ENCODE data around the gene GGCX. TPM values are rescaled to one million over a fixed set of nuclear protein-coding genes. Genes with fewer than 3 reads are reported as not detected.

GGCX gene
- total RNA-seq, 2 donors from 2014 or later = 74.5 to 89.5 TPM

GRCh38 chr2:85583667-85584353 is 22.5 kb upstream of the GGCX start:
- peaks cover 10% of the 10 kb centered on the region for H3K4me1 ChIP-seq (ENCODE audit: control insufficient read depth, insufficient read depth, low read length)
- H3K4me3 Mint-ChIP-seq = peak overlapping the region; percentile 36
- no peak overlapping the region for H3K27ac Mint-ChIP-seq
- no peak for DNase-seq
- no peak overlapping the region for H3K4me3 ChIP-seq (ENCODE audit: low read length)
- no peak overlapping the region for H3K9ac ChIP-seq (ENCODE audit: extremely low read depth, low read length, poor library complexity, severe bottlenecking)
- H3K27ac ChIP-seq (ENCODE audit: low read depth, low read length) = no peak overlapping the region
- no peaks in the 10 kb centered on the region for H3K9me3 Mint-ChIP-seq
- no peak for TF ChIP-seq CTCF (conservative IDR thresholded peaks at IDR 0.05)
- H3K27me3 Mint-ChIP-seq (ENCODE audit: insufficient read depth) = peaks cover 2% of the 10 kb centered on the region
- no peaks in the 10 kb centered on the region for H3K9me3 ChIP-seq (ENCODE audit: control insufficient read depth, low read length)
- peaks cover 42% of the 10 kb centered on the region for H3K36me3 ChIP-seq (ENCODE audit: control insufficient read depth, insufficient read depth, low read length)
- H3K4me1 Mint-ChIP-seq = peaks cover 30% of the 10 kb centered on the region
- H3K36me3 Mint-ChIP-seq (ENCODE audit: low read depth) = peaks cover 23% of the 10 kb centered on the region
- H3K27me3 ChIP-seq (ENCODE audit: control insufficient read depth, insufficient read depth, low read length, poor library complexity, severe bottlenecking) = no peaks in the 10 kb centered on the region
- WGBS, 2 experiments (ENCODE audit: insufficient coverage in 1 of 2, insufficient read length in 1 of 2) = 78 to 84% methylated on average over 14 to 16 of the region's 16 CpGs

GRCh38 chr2:85582492-85582891 is 21.2 kb upstream of the GGCX start:
- Mint-ChIP-seq H3K36me3 (ENCODE audit: low read depth) (peaks cover 23% of the 10 kb centered on the region), H3K4me3 (no peak overlapping the region), H3K4me1 (peaks cover 40% of the 10 kb centered on the region), H3K27ac (no peak overlapping the region), H3K9me3 (no peaks in the 10 kb centered on the region), H3K27me3 (ENCODE audit: insufficient read depth) (peaks cover 2% of the 10 kb centered on the region)
- no peak for DNase-seq
- H3K27ac ChIP-seq (ENCODE audit: low read depth, low read length) = no peak overlapping the region
- H3K9ac ChIP-seq (ENCODE audit: extremely low read depth, low read length, poor library complexity, severe bottlenecking) = no peak overlapping the region
- H3K4me3 ChIP-seq (ENCODE audit: low read length) = no peak overlapping the region
- no peaks in the 10 kb centered on the region for H3K9me3 ChIP-seq (ENCODE audit: control insufficient read depth, low read length)
- H3K27me3 ChIP-seq (ENCODE audit: control insufficient read depth, insufficient read depth, low read length, poor library complexity, severe bottlenecking) = no peaks in the 10 kb centered on the region
- peaks cover 42% of the 10 kb centered on the region for H3K36me3 ChIP-seq (ENCODE audit: control insufficient read depth, insufficient read depth, low read length)
- 100% methylated on average over 1 of the region's 1 CpG; no CpG with 5 or more reads in 1 of the 2 experiments for WGBS, 2 experiments (ENCODE audit: insufficient coverage in 1 of 2, insufficient read length in 1 of 2)
- TF ChIP-seq CTCF (conservative IDR thresholded peaks at IDR 0.05) = no peak
- H3K4me1 ChIP-seq (ENCODE audit: control insufficient read depth, insufficient read depth, low read length) = peaks cover 10% of the 10 kb centered on the region

- TF ChIP-seq CTCF (conservative IDR thresholded peaks at IDR 0.05) = no peak
- Mint-ChIP-seq H3K27ac (peak overlapping the region; percentile 91), H3K4me3 (peak overlapping the region; percentile 85)
Observed at GRCh38 chr2:85580206-85580605, 18.9 kb upstream of the GGCX start.

More at GRCh38 chr2:85580206-85580605, 18.9 kb upstream of the GGCX start:
- H3K9me3 ChIP-seq (ENCODE audit: control insufficient read depth, low read length) = no peaks in the 10 kb centered on the region
- peaks cover 2% of the 10 kb centered on the region for H3K27me3 Mint-ChIP-seq (ENCODE audit: insufficient read depth)
- no peaks in the 10 kb centered on the region for H3K27me3 ChIP-seq (ENCODE audit: control insufficient read depth, insufficient read depth, low read length, poor library complexity, severe bottlenecking)
- WGBS, 2 experiments (ENCODE audit: insufficient coverage in 1 of 2, insufficient read length in 1 of 2) = 83 to 87% methylated on average over 1 to 3 of the region's 3 CpGs
- H3K36me3 Mint-ChIP-seq (ENCODE audit: low read depth) = peaks cover 23% of the 10 kb centered on the region
- DNase-seq = no peak
- peaks cover 16% of the 10 kb centered on the region for H3K4me1 ChIP-seq (ENCODE audit: control insufficient read depth, insufficient read depth, low read length)
- H3K4me1 Mint-ChIP-seq = peaks cover 51% of the 10 kb centered on the region
- H3K4me3 ChIP-seq (ENCODE audit: low read length) = peak overlapping the region; percentile 87
- peak overlapping the region; percentile 66 for H3K9ac ChIP-seq (ENCODE audit: extremely low read depth, low read length, poor library complexity, severe bottlenecking)
- peaks cover 38% of the 10 kb centered on the region for H3K36me3 ChIP-seq (ENCODE audit: control insufficient read depth, insufficient read depth, low read length)
- peak overlapping the region; percentile 92 for H3K27ac ChIP-seq (ENCODE audit: low read depth, low read length)
- no peaks in the 10 kb centered on the region for H3K9me3 Mint-ChIP-seq
